Hippocampal formation (tissue), 2 donors: ENCODE data around the gene WDR18.

Source experiments
- DNase-seq, 2 donors: peaks; one replicate each; lab custom pipeline; 2025; lab: John Stamatoyannopoulos, UW

The WDR18 gene

GRCh38 chr19:964761-965694 lies 19.1 kb upstream of the WDR18 start:
- no peak for DNase-seq

- DNase-seq, result no peak
Observed at GRCh38 chr19:966485-967088, 17.6 kb upstream of the WDR18 start.

GRCh38 chr19:970695-971094 lies 13.4 kb upstream of the WDR18 start:
- no peak for DNase-seq

GRCh38 chr19:971795-972194 lies 12.3 kb upstream of the WDR18 start:
- no peak for DNase-seq

- no peak for DNase-seq
Observed at GRCh38 chr19:972281-972680, 11.9 kb upstream of the WDR18 start.

- no peak for DNase-seq
Observed at GRCh38 chr19:973726-974563, 10.2 kb upstream of the WDR18 start.

GRCh38 chr19:974564-975257 lies 9.4 kb upstream of the WDR18 start:
- DNase-seq, result no peak

GRCh38 chr19:976476-976875 lies 7.7 kb upstream of the WDR18 start:
- no peak for DNase-seq

- DNase-seq, result no peak
Observed at GRCh38 chr19:977058-977464, 7.1 kb upstream of the WDR18 start.

GRCh38 chr19:979318-979741 lies 4.8 kb upstream of the WDR18 start:
- DNase-seq, result no peak

GRCh38 chr19:980133-980998 lies 3.8 kb upstream of the WDR18 start:
- no peak for DNase-seq

GRCh38 chr19:982567-983170 lies 1.5 kb upstream of the WDR18 start:
- peak; percentile 22 to 50 for DNase-seq

- DNase-seq, result no peak
Observed at GRCh38 chr19:986083-986482, 1.9 kb downstream of the WDR18 start.

- DNase-seq, result no peak
Observed at GRCh38 chr19:988081-988480, 3.9 kb downstream of the WDR18 start.

GRCh38 chr19:988510-988909 lies 4.4 kb downstream of the WDR18 start:
- no peak for DNase-seq

- no peak for DNase-seq
Observed at GRCh38 chr19:989381-990081, 5.4 kb downstream of the WDR18 start.

- DNase-seq, result no peak
Observed at GRCh38 chr19:990119-990571, 6.0 kb downstream of the WDR18 start.

GRCh38 chr19:990746-991145 lies 6.6 kb downstream of the WDR18 start:
- no peak for DNase-seq

- DNase-seq, result no peak
Observed at GRCh38 chr19:991174-991931, 7.2 kb downstream of the WDR18 start.
